HEK293T (cell line): ENCODE data around the gene INPP5D.
"Not testable (repeated sequence)": the region's sequence is repeated elsewhere in the genome, so short reads cannot be mapped to it uniquely, and the experiment has no call there.

Experiments used
- CTCF ChIA-PET: fragments of 350-600 bp; formaldehyde crosslinking; extraction: SDS; loops from one replicate; lab custom pipeline; 2021; ENCODE audit warnings: antibody characterized with exemption, inconsistent platforms; lab: Yijun Ruan, JAX
- POLR2A ChIA-PET: fragments of 350-600 bp; formaldehyde crosslinking; extraction: SDS; loops from one replicate; lab custom pipeline; 2020; ENCODE audit warnings: antibody characterized with exemption, inconsistent platforms; lab: Yijun Ruan, JAX
- DNase-seq: peaks from one replicate; pipeline ENCODE4 v3.0.0; 2012; ENCODE audit warnings: mixed read lengths; ENCODE audit errors: extremely low spot score
- ARNT ChIP-seq: fragments of 450-650 bp; IDR thresholded peaks from 2 replicates; pipeline ENCODE4 v1.6.1; 2017; ENCODE audit warnings: mild to moderate bottlenecking
- BHLHE40 ChIP-seq: fragments of 450-650 bp; IDR thresholded peaks from 2 replicates; pipeline ENCODE4 v1.6.1; 2016; ENCODE audit warnings: mild to moderate bottlenecking, moderate library complexity, borderline replicate concordance
- CTBP1 ChIP-seq: fragments of 450-650 bp; IDR thresholded peaks from 2 replicates; pipeline ENCODE4 v1.6.1; 2016; ENCODE audit warnings: borderline replicate concordance
- ELF4 ChIP-seq: fragments of 450-650 bp; IDR thresholded peaks from 2 replicates; pipeline ENCODE4 v1.6.1; 2017; ENCODE audit warnings: antibody characterized with exemption
- FOXA1 ChIP-seq: fragments of 450-650 bp; IDR thresholded peaks from 2 replicates; pipeline ENCODE4 v1.6.1; 2016; ENCODE audit warnings: mild to moderate bottlenecking
- FOXK2 ChIP-seq: fragments of 450-650 bp; IDR thresholded peaks from 2 replicates; pipeline ENCODE4 v1.6.1; 2016; ENCODE audit warnings: mild to moderate bottlenecking
- FOXM1 ChIP-seq: fragments of 450-650 bp; IDR thresholded peaks from 2 replicates; pipeline ENCODE4 v1.6.1; 2017; ENCODE audit warnings: mild to moderate bottlenecking, borderline replicate concordance
- HDGF ChIP-seq: fragments of 450-650 bp; IDR thresholded peaks from 2 replicates; pipeline ENCODE4 v1.6.1; 2017; ENCODE audit warnings: antibody characterized with exemption, borderline replicate concordance
- L3MBTL2 ChIP-seq: fragments of 450-650 bp; conservative IDR thresholded peaks from 2 replicates; pipeline ENCODE4 v1.6.1; 2016; ENCODE audit warnings: mild to moderate bottlenecking
- LEF1 ChIP-seq: fragments of 450-650 bp; IDR thresholded peaks from 2 replicates; pipeline ENCODE4 v1.6.1; 2017; ENCODE audit warnings: mild to moderate bottlenecking, borderline replicate concordance
- NFRKB ChIP-seq: fragments of 450-650 bp; IDR thresholded peaks from 2 replicates; pipeline ENCODE4 v1.6.1; 2016; ENCODE audit warnings: mild to moderate bottlenecking, moderate library complexity
- PKNOX1 ChIP-seq: fragments of 450-650 bp; IDR thresholded peaks from 2 replicates; pipeline ENCODE4 v1.6.1; 2016
- SP1 ChIP-seq: fragments of 450-650 bp; IDR thresholded peaks from 2 replicates; pipeline ENCODE4 v1.6.1; 2017
- SUZ12 ChIP-seq: fragments of 450-650 bp; IDR thresholded peaks from 2 replicates; pipeline ENCODE4 v1.6.1; 2016; ENCODE audit warnings: mild to moderate bottlenecking
- TARDBP ChIP-seq: fragments of 450-650 bp; IDR thresholded peaks from 2 replicates; pipeline ENCODE4 v1.6.1; 2016
- ZNF384 ChIP-seq: fragments of 450-650 bp; IDR thresholded peaks from 2 replicates; pipeline ENCODE4 v1.6.1; 2016

The INPP5D gene

DNA sequence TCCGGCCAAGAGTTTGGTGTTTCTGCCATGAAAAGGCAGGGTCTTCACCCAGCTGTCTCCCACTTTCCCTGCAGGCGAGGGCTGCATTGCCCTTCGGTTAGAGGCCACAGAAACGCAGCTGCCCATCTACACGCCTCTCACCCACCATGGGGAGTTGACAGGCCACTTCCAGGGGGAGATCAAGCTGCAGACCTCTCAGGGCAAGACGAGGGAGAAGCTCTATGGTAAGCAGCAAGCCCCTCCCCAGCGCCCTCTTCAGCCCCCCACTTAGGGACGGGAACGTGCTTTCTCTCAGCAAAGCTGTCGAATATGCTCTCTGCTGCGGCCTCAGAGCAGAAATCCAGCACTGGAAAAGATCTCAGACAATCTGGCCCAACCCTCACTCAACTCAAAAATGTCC, 133.6 kb downstream of the INPP5D start:
- DNase-seq: no peak
- no peak for TF ChIP-seq CTBP1
- no peak for TF ChIP-seq FOXA1
- TF ChIP-seq FOXM1: no peak
- no peak for TF ChIP-seq L3MBTL2
- TF ChIP-seq LEF1: no peak
- no peak for TF ChIP-seq ZNF384
- no peak for TF ChIP-seq SP1
- no peak for TF ChIP-seq ELF4
- ChIA-PET POLR2A (no interaction called here), CTCF (no interaction called here)

- no peak for TF ChIP-seq FOXK2
- no peak for TF ChIP-seq ELF4
- TF ChIP-seq NFRKB: no peak
- no peak for TF ChIP-seq ZNF384
- TF ChIP-seq HDGF: no peak
- TF ChIP-seq L3MBTL2: no peak
- no peak for TF ChIP-seq PKNOX1
- TF ChIP-seq SUZ12: no peak
- POLR2A ChIA-PET: no interaction called here
- CTCF ChIA-PET: no interaction called here
- no peak for DNase-seq
These were observed 134.9 kb downstream of the INPP5D start for GRCh38 chr2:233195027-233195426.

DNA sequence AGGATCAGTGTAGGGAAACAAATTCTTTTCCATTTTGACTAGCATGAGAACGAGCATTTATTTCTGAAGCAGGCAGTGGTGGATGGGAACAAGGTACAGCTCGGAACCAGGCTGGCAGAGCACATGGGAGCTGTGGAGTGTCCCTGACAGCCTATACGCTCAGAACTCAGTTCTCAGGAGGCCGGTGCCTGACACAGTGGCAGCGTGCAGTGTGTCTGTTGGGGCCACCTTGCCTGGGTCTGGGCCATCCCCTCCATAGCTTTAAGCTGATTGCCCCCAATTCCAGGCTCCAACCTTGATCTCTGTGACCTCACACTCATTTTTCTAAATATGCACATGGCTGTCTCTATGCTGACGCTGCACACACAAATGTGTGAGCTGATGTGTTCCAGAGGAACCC, 136.9 kb downstream of the INPP5D start:
- POLR2A ChIA-PET: no interaction called here
- CTCF ChIA-PET: no interaction called here
- no peak for DNase-seq
- TF ChIP-seq NFRKB (no peak), FOXM1 (no peak), L3MBTL2 (no peak), CTBP1 (no peak), BHLHE40 (no peak), ZNF384 (no peak)

GRCh38 chr2:233198026-233198425, 137.9 kb downstream of the INPP5D start:
- DNase-seq: no peak
- ChIA-PET CTCF (no interaction called here), POLR2A (no interaction called here)
- TF ChIP-seq SUZ12: no peak
- no peak for TF ChIP-seq LEF1
- TF ChIP-seq ARNT: no peak
- no peak for TF ChIP-seq BHLHE40
- TF ChIP-seq SP1: no peak
- no peak for TF ChIP-seq FOXM1
- no peak for TF ChIP-seq CTBP1
- no peak for TF ChIP-seq HDGF
- TF ChIP-seq ZNF384: no peak
- no peak for TF ChIP-seq TARDBP
- no peak for TF ChIP-seq FOXA1
- no peak for TF ChIP-seq PKNOX1
- TF ChIP-seq L3MBTL2: no peak
- TF ChIP-seq FOXK2: no peak
- TF ChIP-seq NFRKB: no peak
- TF ChIP-seq ELF4: no peak

- DNase-seq: no peak
- POLR2A ChIA-PET: no interaction called here
- TF ChIP-seq FOXM1: no peak
- TF ChIP-seq LEF1: no peak
- TF ChIP-seq ZNF384: no peak
- no peak for TF ChIP-seq ARNT
- TF ChIP-seq L3MBTL2: no peak
- no peak for TF ChIP-seq CTBP1
- TF ChIP-seq FOXA1: no peak
- TF ChIP-seq PKNOX1: no peak
- TF ChIP-seq HDGF: no peak
- TF ChIP-seq TARDBP: no peak
- no peak for TF ChIP-seq SP1
- no peak for TF ChIP-seq SUZ12
- TF ChIP-seq NFRKB: no peak
- CTCF ChIA-PET: no interaction called here
These were observed 139.7 kb downstream of the INPP5D start for GRCh38 chr2:233199870-233200269.

DNA sequence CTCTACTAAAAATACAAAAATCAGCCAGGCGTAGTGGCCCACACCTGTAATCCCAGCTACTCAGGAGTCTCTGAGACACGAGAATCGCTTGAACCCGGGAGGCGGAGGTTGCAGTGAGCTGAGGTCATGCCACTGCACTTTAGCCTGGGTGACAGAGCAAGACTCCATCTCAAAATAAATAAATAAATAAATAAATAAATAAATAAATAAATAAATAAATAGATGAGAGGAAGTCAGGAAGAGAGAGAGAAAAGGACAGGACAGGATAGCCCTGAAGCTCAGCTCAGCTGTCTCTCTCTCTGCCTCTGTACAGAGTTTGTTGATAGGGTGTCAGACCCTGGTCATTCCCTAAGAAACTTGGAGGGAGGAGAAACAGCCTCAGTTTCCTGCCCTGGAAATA, 140.6 kb downstream of the INPP5D start:
- CTCF ChIA-PET: interaction anchor here (0.6 kb wide), 2 partner anchors 109 to 990 kb away, joined by 3 read pairs; no protein-coding TSS in a partner anchor
- POLR2A ChIA-PET, DNase-seq: not testable (repeated sequence)
